Umbilical cord (tissue), 2 donors: ENCODE data around the gene UGT2B10. TPM values are rescaled to one million over a fixed set of nuclear protein-coding genes. Genes with fewer than 3 reads are reported as not detected.
"Not testable (repeated sequence)": the region's sequence is repeated elsewhere in the genome, so short reads cannot be mapped to it uniquely, and the experiment has no call there.

ENCODE experiments used
- DNase-seq: peaks from one replicate; pipeline ENCODE4 v3.0.0-alpha.2; 2015; ENCODE audit warnings: low spot score
- total RNA-seq: library from RNA; depleted of rRNA; stranded (reverse); fragments of >200 nt; gene quantifications from one replicate; pipeline ENCODE4 v1.2.3, GENCODE V29; 2014; ENCODE audit warnings: low replicate concordance; ENCODE audit not compliant: insufficient read depth

UGT2B10 gene
- total RNA-seq = 0.96 TPM

DNA sequence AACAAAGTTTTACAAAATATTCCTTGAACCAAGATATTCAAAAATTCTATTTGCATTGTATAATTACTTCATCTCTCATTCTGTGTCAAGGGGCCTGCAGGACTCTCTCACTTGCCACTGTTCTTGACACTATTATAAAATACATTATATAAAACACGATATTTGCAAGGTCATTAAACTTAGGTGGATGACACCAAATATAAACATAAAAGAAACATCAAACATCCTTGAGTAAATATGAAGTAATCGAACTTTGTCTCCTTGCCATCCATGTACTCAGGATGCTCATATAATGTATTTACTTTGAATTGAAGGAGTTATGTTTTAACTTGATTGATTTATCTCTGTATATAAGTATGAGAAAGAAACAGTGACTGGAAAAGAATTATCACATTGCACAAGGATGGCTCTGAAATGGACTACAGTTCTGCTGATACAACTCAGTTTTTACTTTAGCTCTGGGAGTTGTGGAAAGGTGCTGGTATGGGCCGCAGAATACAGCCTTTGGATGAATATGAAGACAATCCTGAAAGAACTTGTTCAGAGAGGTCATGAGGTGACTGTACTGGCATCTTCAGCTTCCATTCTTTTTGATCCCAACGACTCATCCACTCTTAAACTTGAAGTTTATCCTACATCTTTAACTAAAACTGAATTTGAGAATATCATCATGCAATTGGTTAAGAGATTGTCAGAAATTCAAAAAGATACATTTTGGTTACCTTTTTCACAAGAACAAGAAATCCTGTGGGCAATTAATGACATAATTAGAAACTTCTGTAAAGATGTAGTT is at the start of gene UGT2B10:
Gene UGT2B10, plus strand, starts transcription at position 378 of the 793 bp plus-strand sequence. Its CDS starts 26 bp downstream, at position 404.
- DNase-seq = not testable (repeated sequence)

DNA sequence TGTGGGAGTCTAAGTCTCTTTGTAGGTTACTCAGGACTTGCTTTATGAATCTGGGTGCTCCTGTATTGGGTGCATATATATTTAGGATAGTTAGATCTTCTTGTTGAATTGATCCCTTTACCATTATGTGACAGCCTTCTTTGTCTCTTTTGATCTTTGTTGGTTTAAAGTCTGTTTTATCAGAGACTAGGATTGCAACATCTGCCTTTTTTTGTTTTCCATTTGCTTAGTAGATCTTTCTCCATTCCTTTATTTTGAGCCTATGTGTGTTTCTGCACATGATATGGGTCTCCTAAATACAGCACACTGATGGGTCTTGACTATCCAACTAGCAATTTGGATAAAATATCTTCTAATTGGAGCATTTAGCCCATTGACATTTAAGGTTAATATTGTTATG is 44.0 kb upstream of the UGT2B10 start:
- not testable (repeated sequence) for DNase-seq

DNA sequence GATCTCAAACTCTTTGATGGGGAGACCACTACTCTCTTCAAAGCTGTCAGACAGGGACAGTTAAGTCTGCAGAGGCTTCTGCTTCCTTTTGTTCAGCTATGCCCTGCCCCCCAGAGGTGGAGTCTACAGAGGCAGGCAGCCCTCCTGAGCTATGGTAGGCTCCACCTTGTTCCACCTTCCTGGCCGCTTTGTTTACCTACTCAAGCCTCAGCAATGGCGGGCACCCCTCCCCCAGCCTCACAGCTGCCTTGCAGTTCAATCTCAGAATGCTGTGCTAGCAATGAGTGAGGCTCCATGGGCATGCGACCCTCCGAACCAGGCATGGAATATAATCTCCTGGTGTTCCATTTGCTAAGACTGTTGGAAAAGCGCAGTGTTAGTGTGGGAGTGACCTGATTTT is 42.1 kb upstream of the UGT2B10 start:
- no peak for DNase-seq

DNA sequence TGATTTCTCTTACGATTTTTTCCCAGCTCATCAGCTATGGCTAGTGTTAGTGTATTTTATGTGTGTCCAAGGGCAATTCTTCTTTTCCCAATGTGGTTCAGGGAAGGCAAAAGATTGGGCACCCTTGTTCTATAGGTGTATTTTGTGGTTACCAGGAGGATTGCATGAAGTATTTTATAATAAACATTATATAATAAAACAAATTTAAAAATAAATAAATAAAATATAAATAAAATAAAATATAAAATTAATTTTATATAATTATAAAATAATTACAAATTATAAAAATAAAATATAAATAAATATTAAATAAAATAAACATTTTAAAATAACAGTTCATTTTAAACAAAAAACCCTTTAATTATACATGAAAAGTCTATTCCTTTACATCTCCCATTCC is 35.6 kb upstream of the UGT2B10 start:
- DNase-seq = no peak

DNA sequence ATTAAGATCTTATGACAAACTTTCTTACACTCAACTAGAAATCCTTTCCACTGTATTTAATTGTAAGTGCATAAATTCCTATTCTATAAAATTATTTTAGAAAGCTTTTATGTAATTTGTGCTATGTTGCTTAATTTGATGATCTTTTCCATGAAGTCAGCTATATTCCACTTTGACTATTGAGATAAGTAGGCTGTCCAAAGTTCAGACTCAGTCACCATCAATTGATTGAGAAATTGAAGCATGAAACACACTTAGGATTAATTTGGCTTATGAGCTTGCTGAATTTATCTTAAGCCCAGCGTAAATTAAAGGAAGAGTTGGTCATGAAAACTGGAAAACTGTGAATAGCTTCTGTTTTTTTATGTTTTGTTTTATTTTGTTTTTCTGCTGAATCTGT is 18.7 kb upstream of the UGT2B10 start:
- DNase-seq = no peak

DNA sequence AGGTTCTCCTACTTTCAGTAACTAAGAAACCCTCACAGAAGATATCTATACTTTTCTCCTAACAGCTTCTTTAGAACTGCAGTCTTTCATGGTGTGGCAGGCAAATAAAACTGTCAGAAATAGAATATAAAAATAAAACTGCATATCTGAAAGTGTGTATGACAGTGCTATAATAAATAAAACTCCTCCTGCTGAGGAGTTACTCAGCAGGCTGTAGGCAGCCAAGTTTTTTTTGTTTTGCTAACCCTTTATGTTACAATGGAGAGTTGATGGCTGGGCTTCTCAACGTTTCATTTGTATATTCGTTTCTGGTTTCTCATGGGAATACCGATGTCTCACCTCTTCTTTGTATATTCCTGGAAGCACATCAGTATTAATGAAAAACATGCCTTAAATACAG is 18.2 kb upstream of the UGT2B10 start:
- DNase-seq = peak; percentile 44

DNA sequence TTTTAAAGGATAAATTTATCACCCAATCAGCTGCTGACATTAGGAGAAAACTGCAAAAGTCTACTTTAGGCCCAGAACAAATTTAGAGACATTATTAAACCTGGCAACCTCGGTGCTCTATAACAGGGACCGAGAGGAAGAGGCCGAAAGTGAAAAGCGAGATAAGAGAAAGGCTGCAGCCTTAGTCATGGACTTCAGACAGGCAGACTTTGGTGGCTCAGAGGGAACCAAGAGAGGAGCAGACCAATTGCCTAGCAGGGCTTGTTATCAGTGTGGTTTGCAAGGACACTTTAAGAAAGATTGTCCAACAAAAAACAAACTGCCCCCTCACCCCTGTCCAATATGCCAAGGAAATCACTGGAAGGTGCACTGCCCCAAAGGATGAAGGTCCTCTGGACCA is 12.8 kb upstream of the UGT2B10 start:
- DNase-seq = no peak

DNA sequence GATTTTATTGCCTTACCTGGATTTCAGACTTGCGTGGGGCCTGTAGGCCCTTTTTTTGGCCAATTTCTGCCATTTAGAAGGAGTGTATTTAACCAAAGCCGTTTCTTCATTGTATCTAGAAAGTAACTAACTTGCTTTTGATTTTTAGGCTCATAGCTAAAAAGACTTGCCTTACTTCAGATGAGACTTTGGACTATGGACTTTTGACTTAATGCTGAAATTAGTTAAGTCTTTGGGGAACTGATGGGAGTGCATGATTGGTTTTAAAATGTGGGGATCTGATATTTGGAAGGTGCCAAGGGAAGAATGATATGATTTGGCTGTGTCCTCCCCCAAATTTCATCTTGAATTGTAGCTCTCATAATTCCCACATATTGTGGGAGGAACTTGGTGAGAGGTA is 7.7 kb upstream of the UGT2B10 start:
- no peak for DNase-seq

DNA sequence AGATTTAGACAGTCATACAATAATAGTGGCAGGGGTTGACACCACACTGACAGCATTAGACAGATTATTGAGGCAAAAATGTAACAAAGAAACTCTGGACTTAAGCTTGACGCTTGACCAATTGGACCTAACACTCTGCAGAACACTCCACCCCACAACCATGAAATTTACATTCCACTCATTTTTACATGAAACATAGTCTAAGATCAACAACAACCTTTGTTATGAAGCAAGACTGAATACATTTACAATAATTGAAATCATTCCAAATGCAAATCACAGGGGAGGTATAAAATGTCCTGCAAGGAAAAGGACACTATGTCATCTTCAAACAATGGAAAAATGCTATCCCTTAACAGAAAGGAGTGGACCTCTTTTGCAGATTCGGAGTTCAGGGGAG is 4.9 kb upstream of the UGT2B10 start:
- no peak for DNase-seq

DNA sequence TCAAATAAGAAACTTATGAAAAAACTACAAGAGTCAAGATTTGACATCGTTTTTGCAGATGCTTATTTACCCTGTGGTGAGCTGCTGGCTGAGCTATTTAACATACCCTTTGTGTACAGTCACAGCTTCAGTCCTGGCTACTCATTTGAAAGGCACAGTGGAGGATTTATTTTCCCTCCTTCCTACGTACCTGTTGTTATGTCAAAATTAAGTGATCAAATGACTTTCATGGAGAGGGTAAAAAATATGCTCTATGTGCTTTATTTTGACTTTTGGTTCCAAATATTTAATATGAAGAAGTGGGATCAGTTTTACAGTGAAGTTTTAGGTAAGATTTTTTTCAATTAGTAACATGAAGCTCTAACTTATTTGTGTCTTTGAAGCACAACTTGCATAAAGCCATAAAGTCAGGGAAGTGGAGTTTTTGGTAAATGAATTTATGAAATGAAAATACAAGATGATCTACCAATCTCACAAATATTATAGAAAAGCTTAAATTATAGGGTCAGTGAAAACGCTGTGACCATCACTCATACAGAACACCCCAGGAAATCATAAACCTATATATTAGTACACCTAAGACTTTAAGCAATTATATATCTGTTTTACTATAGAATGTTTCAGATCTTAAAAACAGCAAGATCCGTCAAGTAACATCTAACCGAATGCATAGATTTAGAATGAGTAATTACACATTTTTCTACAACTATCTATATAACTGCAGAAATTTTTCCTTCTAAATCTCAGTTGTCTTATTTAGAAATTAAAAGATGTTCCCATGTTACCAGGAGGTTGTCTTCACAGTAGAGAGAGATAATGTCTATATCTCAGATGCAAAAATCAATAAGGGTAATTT is 844 bp downstream of the UGT2B10 start:
- DNase-seq = not testable (repeated sequence)

DNA sequence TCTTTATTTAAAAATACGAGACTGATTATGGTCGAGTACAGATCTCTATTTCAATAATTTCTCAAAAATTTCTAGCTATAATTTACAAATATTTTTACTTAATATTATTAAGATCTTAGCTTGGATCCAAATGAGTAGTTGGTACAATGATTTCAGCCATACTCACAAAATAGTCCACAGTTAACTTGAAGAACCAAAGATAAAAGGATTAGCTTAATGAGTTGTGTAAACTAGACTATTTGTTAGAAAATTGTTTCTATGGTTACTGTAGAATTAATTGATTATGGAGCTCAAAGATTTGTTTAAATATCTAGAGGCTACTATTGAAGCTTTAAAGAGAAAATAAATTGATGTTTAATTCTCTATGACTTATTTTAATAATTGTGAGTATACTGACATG is 1.6 kb downstream of the UGT2B10 start:
- DNase-seq = no peak

DNA sequence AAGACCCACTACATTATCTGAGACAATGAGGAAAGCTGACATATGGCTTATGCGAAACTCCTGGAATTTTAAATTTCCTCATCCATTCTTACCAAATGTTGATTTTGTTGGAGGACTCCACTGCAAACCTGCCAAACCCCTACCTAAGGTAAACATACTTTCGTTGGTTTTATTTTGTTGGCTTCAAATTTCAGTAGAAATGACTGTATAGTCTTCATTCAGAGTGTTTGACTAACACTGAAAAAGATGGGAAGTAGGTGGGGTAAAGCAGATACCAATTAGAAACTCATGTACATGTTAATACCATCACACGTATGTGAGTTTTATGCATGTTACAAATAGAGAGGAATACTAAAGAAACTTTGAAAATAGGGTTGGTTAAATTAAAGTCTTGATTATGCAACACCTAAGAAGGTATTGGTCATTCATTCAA is 2.3 kb downstream of the UGT2B10 start:
- DNase-seq = not testable (repeated sequence)

DNA sequence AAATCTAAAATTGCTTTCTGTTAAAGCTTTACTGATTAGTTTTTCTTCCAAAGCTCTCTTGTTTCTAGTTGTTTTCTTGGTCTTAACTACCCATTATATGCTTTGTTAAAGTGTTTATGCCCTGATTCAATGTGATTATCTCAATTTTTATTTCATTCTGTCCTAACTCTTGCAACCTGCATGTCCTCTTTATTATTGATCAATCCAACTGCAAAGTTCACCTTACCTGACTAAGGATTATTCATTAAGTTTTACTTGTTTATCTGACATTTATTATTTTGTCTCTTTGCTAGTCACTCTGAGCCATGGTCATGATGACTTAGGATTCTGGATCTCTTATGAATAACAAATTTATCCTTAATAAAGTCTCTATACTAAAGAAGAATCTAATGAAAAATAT is 15.8 kb downstream of the UGT2B10 start:
- DNase-seq = no peak

DNA sequence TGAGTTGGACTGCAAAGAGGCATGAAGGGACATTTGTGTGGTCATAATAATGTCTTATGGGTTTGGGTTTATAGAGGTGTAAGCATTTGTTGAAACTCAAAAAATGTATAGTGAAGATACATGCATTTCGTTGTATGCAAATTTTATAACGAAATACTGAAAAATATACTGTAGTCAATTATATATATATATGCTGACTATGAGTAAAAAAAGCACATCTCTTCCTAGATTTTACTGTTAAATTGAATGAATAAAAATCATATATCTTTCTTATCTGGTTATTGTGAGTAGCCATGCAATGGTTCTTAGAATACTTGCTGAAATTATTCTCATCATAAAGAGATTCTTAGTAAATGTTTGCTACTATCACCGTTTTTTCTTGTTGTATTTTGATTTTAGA is 34.5 kb downstream of the UGT2B10 start:
- no peak for DNase-seq

DNA sequence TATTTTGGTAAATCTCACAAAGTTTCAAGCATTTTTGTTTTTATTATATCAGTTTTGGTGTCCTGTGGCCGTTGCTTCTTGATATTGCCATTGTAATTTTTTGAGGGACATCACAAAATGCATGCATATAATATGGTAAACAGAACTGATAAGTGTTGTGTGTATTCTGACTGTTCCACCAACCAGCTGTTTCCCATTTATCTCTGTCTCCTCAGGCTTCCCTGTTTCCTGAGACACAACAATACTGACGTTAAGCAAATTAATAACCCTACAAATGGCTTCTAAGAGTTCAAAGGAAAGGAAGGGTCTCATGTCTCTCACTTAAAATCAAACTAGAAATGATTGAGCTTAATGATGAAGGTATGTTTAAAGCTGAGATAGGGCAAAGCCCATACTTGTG is 40.0 kb downstream of the UGT2B10 start:
- DNase-seq = no peak

DNA sequence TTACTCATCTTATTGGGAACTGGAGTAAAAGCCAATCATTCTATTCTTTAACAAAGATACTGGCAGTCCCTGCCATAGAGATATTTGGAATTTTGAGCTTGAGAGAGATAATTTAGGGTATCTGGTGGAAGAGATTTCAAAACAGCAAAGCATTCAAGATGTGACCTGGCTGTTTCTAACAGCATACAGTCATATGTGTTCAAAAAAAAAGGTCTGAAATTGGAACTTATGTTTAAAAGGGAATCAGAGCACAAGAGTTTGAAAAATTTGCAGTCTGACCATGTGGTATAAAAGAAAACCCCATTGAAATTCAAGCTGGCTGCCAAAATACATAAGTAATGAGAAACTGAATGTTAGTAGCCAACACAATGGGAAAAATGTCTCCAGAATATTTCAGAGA is 42.2 kb downstream of the UGT2B10 start:
- no peak for DNase-seq

DNA sequence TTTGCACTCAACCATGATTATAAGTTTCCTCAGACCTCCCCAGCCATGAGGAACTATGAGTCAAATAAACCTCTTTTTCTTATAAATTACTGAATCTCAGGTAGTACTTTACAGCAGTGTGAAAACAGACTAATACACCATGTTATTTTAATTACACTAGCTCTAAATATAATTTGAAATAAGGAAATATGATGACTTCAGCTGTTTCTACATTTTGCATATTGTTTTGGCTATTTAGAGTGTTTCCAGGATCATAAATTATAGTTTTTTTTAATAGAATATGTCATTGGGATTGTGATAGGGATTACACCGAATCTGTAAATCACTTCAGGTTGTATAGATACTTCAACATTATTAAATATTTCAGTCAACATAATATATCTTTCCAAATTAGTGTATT is 43.9 kb downstream of the UGT2B10 start:
- DNase-seq = no peak

DNA sequence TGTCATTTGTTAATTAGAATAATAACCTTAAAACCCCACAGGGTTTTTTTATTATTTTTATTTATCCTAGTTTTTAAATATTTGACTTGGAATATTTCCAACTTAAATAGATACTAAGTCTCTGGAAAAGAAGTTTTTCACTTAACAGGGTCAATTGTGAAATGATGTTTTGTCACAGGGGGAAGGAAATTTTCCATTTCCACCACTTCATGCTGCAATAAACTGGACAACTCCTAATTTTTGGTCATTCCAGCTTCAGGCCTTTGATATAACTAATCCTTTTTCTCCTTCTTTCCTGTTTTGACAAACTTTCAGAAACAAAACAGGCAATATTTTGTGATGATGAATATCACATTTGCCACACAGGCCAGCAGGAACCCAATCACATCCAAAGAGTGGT is 45.3 kb downstream of the UGT2B10 start:
- DNase-seq = no peak

DNA sequence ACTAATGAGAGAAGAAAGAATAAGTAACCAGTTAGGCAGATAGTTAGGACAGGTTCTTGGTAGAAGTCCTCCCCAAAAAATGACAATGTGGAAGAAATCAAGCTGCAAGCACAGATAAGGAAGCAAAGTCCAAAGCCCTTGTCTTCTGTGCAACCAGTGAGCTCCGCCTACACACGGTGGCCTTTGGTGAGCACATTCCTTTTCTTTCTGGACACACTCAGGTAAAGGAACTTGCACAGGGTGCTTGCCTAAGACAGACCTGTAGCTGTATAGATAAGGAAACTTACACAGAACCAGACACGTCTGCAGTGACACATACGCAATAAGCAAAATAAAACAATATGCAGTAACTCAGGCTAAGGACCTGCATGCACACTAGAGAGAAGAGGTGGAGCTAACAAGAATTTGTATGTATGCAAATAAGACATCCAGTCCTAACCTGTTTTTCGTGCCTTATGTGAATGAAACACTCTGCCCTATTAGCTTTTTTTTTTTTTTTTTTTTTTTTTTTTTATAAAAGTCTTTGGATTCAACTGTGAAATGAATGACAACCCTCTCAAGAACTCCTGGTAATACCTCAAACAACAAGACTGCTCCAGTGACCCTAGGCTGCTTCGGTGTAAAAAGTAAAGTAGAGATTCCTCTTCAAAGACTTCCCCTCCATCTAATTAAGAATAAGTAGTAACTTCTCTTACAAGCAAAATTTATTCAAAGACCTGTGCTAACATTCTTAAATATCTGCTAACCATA is 48.8 kb downstream of the UGT2B10 start:
- DNase-seq = peak; percentile 22

DNA sequence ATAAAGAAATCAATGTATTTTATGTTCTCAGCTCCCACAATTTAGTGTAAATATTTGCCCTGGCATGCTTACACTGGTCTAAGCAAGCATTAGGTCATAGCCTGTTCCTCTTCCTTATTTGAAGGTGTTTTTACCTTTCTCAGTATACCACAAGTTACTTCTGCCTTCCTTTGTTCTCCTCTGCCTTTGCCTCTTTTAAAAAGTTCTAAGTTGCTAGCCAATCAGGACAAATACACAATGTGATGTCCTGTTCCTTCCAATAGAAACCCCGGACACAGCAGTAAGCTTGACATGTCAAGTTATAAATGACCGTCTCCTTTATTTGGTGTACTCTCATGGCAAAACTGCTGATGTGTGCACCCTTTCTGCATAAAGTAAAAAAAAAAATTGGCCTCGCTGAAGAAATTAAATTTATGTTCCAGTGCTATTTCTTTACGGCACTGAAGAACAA is 49.4 kb downstream of the UGT2B10 start:
- DNase-seq = peak; percentile 0

DNA sequence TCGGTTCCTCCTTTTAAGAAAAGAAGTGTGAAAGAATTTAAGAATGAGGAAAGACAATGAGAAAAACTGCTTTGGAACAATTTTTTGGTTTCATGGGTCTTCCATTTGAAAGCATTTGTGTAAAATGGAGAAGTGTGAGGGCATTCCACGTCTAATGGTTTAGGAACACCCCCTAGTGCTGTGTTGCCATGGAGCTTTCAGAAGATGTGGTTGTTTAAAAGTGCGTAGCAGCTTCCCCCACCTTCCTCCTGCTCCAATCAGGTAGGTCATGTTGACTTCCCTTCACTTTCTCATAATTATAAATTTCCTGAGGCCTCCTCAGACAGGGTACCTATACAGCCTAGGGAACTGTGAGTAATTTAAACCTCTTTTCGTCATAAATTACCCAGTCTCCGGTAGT is 50.0 kb downstream of the UGT2B10 start:
- no peak for DNase-seq

DNA sequence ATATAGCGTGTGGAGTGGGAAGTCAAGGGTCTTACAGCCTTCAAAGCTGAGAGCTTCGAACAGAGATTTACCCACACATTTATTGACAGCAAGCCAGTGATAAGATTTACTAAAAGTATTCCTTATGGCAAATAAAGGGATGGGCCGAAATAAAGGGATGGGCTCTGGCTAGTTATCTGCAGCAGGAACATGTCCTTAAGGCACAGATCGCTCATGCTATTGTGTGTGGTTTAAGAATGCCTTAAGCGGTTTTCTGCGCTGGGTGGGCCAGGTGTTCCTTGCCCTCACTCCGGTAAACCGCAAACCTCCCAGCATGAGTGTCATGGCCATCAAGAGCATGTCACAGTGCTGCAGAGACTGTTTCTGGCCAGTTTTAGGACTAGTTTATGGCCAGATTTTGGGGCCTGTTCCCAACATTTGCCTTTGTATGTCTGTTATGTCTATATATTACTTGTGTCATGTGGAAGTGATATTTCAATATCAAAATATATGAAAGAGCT is 53.5 kb downstream of the UGT2B10 start:
- no peak for DNase-seq
